Muscle of arm (tissue), 12 donors: Measurements from ENCODE around the gene FAM120AOS. TPM values are rescaled to one million over a fixed set of nuclear protein-coding genes. Genes with fewer than 3 reads are reported as not detected.

ENCODE experiments used
- polyA plus RNA-seq, 12 donors: library from polyadenylated mRNA; unstranded; fragments of 120-200 nt; gene quantifications; one replicate each; pipeline ENCODE4 v1.2.1, GENCODE V29; 2013; ENCODE audit not compliant: insufficient read length in 12 of 12

Gene FAM120AOS
- polyA plus RNA-seq, 12 donors: 34.8 to 50.1 (median 39.2) TPM; not detected in 1

Other genes with a start within 250 kb of the FAM120AOS start
- 10 to 100 TPM in 11 of 12 donors, not detected in 1; 57.1 to 74.7 (median 61.8) TPM for gene FAM120A, start 1.9 kb downstream of the FAM120AOS start, polyA plus RNA-seq
- gene PHF2, start 123.0 kb upstream of the FAM120AOS start, polyA plus RNA-seq: 10 to 100 TPM in 11 of 12 donors, not detected in 1; 29.8 to 41.0 (median 36.1) TPM